LHCN-M2 (cell line): ENCODE measurements around the gene SOCS7. TPM values are rescaled to one million over a fixed set of nuclear protein-coding genes. Genes with fewer than 3 reads are reported as not detected.

Experiments
- DNase-seq: peaks from one replicate; pipeline ENCODE4 v3.0.0-alpha.2; 2012; ENCODE audit warnings: low read depth
- polyA plus RNA-seq: library from polyadenylated mRNA; unstranded; fragments of >200 nt; gene quantifications from one replicate; pipeline ENCODE4 v1.2.1, GENCODE V29; 2012; ENCODE audit warnings: missing spikeins
- total RNA-seq: library from RNA; depleted of rRNA; stranded (reverse); fragments of >200 nt; gene quantifications from 2 replicates; pipeline ENCODE4 v1.2.3, GENCODE V29; 2014; rRNA removed

Gene SOCS7, protein sequence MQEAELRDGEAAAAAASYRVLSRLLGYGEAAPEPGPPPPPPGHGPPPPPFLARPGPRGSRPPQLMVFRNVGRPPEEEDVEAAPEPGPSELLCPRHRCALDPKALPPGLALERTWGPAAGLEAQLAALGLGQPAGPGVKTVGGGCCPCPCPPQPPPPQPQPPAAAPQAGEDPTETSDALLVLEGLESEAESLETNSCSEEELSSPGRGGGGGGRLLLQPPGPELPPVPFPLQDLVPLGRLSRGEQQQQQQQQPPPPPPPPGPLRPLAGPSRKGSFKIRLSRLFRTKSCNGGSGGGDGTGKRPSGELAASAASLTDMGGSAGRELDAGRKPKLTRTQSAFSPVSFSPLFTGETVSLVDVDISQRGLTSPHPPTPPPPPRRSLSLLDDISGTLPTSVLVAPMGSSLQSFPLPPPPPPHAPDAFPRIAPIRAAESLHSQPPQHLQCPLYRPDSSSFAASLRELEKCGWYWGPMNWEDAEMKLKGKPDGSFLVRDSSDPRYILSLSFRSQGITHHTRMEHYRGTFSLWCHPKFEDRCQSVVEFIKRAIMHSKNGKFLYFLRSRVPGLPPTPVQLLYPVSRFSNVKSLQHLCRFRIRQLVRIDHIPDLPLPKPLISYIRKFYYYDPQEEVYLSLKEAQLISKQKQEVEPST
- 9.4 and 10.1 TPM in 2 replicates for total RNA-seq
- 7.3 TPM for polyA plus RNA-seq

DNA sequence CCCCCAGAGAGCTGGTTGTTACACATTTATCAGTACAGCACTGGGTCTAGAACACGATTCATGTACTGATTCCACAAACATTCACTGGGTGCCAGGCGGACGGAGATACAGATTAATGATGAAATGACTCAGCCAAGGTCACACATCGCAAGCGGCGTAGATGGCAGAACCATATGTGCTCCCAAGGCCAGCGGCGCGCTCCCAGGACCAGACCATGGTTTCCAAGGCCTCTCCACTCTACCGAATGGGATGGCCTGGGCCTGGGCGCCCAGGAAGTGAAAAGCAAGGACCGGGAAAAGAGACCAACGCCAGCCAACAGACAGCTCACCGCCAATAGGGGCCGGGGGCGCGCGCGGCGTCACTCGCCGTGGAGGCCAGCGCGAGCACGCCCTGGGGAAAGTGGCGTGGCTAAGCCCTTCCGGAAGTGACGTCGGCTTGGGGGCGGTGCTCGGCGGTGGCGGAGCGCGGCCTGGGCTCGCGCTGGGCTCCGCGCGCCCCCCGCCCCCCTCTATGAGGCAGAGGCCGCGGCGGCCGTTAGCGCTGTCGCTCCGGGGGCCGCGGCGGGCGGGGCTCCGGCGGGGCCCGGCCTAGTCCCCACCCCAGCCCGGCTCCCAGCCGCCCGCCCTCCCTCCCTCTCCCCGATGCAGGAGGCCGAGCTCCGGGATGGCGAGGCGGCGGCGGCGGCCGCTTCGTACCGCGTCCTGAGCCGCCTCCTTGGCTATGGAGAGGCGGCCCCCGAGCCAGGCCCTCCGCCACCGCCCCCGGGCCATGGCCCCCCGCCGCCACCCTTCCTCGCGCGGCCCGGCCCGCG is at the start of gene SOCS7:
TSS of gene SOCS7 (plus strand) at position 433 of the 811 bp plus-strand sequence. CDS start at position 642, 209 bp downstream.
- DNase-seq: peak; percentile 87

DNA sequence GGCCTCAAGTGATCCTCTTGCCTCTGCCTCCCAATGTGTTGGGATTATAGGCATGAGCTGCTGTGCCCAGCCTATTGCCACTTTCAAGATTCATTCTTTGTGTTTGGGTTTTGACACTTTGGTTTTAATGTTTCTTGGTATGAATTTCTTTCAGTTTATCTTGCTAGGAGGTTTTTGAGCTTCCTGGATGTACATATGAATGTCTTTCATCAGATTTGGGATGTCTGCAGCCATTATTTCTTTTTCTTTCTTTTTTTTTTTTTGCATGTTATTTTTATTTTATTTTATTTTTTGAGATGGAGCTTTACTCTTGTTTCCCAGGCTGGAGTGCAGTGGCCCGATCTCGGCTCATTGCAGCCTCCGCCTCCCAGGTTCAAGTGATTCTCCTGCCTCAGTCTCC is 36.1 kb upstream of the SOCS7 start:
- no peak for DNase-seq

DNA sequence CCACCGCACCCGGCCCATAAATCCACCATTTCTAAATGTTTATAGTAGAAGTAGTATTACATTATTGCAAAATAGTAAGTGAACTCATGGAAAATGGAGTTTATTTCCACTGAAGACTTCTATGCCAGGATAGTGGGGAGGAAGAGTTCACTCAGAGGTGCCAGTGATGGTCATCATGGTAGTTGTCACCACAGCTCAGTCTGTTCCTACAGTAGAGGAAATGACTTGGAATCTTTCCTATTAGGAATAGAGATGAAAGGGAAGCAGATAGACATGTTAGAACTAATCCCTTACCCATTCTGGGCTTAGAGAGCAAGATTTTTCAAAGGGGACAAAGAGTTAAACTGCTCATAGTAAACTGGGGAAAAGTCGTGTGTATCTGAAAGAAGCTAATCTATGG is 34.6 kb upstream of the SOCS7 start:
- DNase-seq: no peak

DNA sequence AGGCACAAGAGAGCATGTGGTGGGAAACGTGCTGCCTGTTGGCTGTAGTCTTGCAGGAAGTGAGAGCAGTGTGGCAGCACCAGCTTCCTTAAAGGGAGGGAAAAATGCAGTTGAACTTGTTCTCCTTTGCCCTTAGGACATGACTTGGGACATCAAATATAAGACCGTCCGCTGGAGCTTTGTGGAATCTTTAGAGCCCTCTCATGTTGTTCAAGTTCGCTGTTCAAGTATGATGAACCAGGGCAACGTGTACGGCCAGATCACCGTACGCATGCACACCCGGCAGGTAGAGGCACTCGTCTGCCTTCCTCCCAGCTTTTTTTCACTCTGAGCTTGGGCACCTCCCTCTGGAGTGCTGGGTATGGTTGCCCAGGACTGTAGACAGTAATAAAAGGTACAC is 31.2 kb upstream of the SOCS7 start:
- DNase-seq: no peak

DNA sequence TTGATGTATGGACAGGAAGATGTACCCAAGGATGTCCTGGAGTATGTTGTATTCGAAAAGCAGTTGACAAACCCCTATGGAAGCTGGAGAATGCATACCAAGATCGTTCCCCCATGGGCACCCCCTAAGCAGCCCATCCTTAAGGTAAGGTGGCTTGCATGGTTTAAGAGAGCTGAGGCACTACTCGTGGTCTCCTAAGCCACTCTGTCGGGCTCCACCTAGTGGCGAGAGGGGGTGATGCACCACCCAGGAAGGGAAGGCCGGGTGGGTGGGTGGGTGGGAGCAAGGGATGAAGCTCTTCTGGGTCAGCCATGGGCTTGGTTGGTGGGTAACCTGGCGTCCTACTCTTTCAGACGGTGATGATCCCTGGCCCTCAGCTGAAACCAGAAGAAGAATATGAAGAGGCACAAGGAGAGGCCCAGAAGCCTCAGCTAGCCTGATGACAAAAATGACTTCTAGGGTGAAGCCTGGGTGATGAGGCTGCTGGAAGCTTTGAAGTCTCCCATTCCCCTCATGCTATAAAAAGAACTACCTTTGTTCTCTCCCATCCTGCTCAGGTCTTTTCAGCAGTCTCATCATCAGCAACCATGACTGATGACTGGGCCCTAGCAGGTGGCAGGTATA is 29.4 kb upstream of the SOCS7 start:
- peak; percentile 30 for DNase-seq

DNA sequence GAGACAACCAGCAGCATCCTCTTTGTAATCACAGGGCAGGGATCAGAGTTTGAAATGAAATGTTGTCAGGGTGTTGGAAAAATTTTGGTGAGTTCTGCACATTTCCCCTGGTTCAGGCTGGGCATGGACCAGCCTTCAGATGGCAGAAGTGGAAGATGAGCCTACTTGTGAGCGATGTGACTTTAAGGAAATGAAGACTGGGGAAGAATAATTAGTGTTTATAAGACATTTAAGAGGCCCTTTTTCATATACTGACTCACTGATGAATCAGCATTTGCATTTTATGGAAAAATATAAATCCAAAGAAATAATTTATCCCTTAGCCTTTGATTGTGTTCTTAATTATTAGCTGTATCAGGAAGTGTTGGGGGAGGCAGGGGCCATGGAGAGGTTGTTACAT is 28.7 kb upstream of the SOCS7 start:
- DNase-seq: no peak

DNA sequence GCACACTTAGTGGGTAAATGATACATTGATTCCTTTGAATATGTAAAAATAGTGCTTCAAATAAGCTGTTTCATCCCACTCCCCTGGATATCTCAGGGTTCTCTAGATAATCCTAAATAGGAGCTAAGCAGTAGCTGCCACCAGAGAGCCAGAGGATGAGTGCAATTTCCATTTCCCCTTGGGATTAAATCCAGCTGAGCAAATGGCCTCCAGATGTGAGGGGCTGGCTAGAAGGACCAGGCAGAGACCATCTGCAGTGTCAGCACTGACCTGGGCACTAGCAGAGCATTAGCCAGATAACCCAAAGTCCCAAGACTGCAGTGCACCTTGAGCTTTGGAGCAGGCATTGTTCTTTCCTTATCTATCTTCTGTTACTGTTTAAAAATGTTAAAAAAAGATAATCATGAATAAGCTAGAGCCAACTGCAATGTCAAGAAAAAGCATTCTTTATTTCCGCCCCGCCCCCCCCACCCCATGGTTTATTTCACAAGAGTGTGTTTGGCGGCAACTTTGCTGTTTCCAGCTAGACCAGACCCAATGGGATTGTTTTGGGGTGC is 27.4 kb upstream of the SOCS7 start:
- DNase-seq: no peak

DNA sequence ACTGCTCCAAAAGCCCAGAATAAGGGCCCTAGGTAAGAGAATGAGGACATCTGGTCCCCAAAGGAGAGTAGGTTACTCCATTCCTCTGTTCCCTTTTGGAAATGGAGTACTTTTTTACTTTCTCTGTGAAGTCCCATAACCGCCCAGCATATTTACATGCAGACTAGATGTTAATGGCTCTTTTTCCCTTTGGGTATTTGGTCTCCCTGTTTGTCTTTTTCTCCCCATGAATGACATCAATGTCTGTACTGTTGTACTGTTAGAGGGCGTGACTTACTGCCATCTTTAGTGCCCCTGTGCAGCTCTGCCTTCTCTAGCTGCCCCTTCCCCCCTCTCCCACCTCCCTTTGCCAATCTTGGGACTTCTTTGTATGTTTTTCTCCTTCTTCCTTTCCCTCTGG is 26.9 kb upstream of the SOCS7 start:
- no peak for DNase-seq

DNA sequence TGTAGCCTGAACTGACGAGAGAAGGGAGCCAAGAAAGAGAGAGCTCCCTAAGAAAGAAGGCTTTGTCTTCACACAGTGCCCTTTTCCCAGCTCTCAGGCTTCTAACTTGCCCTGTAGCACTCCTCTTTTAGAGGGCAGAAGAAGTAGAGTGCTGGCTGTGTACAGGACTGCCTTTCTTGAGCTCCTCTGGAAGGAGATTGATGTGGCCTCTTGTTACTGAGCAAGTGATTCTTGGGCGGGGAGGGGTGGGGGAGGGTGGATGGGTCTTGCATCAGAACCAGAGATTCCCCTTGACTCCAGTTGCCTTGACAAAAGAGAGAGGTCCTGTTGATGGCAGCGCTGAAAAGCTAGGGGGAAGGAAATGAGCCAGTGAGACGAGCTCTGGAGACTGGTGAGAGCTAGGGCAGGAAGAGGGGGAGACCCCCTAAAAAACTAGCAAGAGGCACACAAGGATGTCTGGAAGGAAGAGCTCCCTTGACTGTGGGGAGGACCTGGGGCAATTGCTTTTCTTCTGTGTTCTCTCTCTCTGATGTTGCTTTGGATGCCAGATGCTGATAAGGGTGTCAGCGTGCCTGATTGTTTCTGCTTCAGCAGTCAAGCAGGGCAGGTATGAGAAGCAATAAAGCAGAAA is 26.3 kb upstream of the SOCS7 start:
- DNase-seq: no peak

DNA sequence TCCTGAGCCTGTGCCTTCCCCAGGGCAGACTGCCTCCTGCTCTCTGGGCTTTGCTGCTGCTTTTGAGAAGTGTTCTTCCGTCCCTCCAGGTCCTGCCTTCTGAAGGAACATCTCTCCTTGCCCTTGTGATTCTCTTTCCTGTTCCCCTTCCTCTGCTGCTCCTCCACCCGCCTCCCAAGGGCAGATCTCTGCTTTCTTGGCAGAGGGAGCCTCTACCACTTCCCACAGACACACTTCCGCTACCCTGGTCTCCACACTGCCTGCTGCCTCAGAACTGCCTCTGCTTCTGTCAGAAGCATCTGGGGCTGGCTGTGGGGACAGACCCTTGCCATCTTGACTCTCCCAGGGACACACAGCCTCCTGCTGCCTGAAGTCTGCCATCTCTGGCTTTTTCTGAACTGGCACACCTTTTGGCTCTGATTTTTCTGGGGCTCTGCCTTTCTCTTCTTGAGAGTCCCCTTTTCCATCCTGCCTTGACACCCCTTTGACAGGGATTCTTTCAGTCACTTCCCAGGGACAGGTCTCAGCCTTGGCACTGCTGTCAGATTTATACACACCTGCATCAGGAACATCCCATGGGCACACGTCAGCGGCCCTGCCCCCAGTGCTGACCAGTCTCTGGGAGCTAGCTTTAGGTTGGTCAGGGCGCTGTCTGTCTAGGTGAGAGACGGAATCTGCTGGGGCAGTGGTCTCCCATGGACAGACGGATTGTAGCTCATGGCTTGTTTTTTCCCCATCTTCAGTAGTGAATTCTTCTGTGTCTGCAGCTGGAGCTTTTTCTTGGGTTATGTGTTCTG is 24.4 kb upstream of the SOCS7 start:
- DNase-seq: no peak

DNA sequence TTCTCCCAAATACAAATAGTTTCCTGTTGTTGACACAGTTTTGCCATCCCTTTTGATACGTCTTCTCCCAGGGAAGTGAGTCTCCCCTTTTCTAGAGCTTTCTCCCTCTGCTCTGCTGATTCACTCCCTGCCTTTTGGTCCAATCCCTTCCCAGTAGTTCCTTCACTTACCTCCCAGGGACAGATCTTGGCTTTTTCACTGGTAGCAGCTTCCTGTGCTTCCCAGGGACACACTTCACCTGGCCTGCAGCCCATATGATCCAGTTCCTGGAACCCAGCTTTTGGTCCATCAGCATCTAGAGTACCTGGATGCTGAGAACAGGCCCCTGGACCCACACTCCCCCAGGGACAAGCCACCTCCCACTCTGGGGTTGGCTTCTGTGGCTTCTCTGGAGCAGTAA is 23.7 kb upstream of the SOCS7 start:
- DNase-seq: no peak

DNA sequence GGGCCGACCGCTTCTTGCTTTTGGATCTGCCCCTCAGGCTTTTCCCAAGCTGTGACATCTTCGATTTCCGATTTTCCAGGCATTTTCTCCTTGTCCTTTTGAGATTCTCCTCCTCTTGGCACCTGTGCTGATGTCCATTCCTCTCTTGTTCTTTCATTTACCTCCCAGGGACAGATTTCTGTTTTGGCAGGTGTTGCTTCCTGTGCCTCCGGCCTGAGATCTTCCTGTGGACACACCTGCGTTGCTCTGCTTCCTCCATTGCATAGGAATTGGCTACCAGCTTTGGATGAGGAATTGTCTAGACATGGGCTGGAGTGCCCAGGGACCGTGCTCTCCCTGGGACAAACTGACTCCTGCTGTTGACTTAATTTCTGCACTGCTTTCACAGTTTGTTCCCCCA is 23.0 kb upstream of the SOCS7 start:
- no peak for DNase-seq

DNA sequence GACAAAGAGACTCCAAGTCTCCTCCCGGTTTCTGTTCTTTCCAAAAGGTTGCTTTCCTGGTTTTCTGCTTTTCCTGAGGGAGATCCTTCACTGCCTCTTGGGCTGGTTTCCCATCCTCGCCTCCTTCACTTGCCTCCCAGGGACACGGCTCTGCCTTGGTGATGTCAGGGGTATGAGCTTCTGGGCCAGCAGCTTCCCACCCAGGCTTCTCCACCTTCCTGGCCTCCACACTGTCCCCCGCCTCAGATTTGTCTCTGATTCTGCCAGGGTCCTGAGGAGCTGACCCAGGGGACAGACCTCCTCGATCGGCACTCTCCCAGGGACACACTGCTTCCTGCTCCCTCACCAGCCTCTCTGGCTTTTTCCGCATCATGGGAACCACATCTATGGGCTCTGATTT is 22.4 kb upstream of the SOCS7 start:
- DNase-seq: no peak

DNA sequence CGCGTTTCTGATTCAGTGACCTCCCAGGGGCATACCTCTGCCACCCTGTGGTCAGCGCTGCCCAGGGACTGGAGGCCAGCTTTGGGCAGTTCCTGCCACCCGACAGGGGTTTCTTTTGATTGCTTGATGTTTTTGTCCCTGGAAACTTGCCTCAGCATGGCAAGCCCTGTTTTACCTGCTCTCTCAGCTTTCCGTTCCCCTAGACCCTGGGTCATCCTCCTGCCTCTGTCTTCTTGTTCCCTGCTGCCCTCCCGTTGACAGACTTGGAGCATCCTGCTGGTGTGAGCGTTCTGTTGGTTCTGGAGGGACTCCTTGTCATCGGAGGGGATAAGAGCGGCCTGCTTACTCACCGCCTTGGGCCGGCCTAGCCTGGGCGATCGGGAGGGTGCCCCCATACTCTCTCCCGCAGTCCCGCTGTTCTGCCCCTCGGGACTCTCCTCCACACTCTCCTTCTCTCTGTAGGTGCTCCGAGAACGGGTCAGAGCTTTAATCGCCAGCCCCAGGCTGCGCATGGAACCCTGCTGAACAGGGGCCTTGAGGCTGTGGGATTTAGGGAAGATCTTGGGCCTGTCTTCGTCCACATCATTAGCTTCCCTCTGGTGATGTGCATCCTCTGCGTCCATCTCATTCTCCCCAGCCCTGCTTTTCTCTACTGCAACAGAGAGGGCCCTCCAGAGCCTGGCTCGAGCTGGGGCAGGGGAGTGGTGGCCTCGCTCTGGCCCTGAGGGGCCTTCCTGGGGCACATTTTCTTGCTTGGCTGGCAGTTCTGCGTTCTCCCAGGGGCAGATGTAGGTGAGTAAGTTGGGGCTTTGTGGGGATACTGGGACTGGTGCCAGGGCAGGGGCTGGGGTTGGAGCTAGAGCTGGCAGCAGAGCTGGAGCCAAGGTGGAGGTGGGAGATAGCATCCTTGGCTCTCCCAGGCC is 21.6 kb upstream of the SOCS7 start:
- DNase-seq: no peak

DNA sequence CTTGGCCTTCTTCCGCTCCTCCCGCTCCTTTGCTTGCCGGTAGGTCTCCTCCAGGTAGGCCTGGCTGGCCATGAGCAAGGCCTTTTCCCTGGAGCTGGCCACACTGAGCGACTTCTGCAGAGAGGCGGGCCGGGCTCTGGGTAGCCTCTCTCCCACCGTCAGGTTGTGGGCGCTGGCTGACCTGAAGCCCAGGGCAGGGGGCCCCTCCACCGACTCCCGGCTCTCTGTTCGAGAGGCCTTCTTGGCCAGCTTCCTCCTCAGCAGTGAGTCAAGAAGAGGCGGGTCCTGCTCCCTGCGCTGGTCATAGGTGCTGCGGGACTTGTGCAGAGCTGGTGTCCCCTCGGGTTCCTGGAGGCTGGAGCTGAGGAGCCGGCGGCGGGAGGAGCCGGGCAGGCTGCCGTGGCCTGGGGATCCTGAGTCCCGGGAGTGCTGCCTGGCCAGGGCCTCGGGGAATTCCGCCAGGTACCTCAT is 20.7 kb upstream of the SOCS7 start:
- DNase-seq: no peak

DNA sequence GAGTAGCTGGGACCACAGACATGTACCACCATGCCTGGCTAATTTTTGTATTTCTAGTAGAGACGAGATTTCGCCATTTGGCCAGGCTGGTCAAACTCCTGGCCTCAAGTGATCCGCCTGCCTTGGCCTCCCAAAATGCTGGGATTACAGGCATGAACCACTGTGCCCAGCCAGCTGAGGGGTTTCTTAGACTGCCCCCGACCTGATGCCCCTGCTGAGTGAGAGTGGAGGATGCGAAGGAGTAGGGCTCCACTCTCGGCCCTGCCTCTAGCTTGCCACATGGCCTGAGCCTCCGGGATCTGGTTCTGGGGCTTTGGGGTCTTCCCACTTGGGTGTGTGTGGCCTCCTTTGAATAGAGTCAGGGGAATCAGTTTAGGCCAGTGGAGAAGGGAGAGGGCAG is 18.9 kb upstream of the SOCS7 start:
- DNase-seq: no peak

DNA sequence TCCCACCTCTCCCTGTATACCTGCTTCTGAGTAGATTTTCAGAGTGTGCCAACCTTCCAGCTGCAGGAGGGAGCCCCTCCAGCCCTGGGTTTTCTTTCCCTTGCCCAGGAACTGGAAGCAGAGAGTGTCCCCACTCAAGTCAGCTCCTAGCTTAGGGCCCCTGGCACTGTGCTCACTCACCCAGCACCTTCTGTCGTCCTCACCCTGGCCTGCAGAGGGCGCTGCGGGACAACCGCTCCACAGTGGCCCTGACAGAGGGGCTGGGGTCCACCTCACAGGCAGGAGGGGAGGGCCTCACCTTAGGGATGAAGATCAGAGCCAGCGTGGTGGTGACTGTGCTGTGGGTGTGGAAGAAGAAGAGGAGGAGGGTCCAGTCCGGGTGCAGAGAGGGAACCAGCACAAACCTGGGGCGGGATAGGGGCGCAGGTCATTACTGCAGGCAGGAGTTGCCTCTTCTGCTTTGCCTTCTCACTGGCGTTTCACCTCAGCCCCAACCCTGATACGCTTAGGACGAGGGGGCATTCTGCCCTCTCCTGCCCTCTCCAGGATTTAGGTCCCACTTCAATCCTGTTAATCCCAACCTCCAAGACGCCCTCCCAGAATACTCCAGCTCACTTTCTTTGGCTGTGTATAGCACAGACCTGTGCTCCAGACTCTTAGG is 17.9 kb upstream of the SOCS7 start:
- peak; percentile 10 for DNase-seq
